Panc1 (cell line): Measurements from ENCODE around the gene PTPRA.

ENCODE experiments used
- POLR2AphosphoS5 ChIP-seq: IDR thresholded peaks from 2 replicates; pipeline ENCODE4 v1.6.1; 2012; ENCODE audit warnings: mild to moderate bottlenecking, low read depth, low read length, moderate library complexity
- TF ChIP-seq, protein P1 (sequence below): fragments of 450-650 bp; IDR thresholded peaks from 2 replicates; pipeline ENCODE4 v1.5.1; 2017; ENCODE audit warnings: mild to moderate bottlenecking

DNA sequence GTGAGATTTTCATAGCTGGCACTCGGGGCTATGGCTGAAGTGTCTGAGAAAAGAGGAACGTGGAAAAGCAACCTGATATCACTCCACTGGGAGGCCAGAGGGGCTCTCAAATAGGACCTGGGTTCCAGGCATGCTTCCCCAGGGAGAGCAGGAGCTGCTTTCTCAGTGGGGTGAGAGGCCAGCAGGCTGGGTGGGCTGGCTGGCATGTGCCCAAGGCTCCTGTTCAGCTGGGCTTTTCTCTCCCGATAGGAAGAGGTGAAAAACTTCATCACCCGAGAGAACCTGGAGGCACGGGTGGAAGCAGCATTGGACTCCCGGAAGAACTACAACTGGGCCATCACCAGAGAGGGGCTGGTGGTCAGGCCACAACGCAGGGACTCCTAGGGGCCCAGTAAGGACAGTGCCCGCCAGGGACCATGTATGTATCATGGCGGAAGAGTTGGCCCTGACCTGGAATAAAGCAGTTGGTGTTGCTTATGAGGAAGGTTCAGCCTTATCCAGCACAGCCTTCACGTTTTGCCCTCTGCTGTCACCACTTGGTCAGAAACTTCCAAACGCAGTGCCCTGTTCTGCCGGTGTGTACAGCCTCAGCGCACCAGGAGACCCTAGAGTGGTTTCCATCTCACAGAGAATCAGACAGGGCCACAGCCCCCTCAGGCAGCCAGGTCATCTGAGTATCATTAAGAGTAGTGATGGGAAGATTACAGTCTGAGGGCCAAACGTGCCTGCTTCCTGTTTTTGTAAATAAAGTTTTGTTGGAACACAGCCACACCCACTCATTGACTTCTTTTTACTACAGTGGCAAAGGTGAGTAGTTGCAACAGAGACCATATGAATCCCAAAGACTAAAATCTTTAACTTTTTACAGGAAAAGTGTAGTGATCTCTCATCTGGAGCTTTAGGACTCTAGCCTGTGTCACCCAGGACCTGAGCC lies 174.5 kb downstream of the PTPRA start:
- TF ChIP-seq, protein P1, sequence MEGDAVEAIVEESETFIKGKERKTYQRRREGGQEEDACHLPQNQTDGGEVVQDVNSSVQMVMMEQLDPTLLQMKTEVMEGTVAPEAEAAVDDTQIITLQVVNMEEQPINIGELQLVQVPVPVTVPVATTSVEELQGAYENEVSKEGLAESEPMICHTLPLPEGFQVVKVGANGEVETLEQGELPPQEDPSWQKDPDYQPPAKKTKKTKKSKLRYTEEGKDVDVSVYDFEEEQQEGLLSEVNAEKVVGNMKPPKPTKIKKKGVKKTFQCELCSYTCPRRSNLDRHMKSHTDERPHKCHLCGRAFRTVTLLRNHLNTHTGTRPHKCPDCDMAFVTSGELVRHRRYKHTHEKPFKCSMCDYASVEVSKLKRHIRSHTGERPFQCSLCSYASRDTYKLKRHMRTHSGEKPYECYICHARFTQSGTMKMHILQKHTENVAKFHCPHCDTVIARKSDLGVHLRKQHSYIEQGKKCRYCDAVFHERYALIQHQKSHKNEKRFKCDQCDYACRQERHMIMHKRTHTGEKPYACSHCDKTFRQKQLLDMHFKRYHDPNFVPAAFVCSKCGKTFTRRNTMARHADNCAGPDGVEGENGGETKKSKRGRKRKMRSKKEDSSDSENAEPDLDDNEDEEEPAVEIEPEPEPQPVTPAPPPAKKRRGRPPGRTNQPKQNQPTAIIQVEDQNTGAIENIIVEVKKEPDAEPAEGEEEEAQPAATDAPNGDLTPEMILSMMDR, result no peak
- no peak for TF ChIP-seq POLR2AphosphoS5
